Fibroblast of lung (primary cell): ENCODE results near the gene LRRC46. TPM values are rescaled to one million over a fixed set of nuclear protein-coding genes. Genes with fewer than 3 reads are reported as not detected.

Experiments used
- DNase-seq, 2 donors: peaks; one replicate each; pipeline versions ENCODE4 v3.0.0 to v3.0.0-alpha.2; 2010; ENCODE audit warnings: low read depth in 2 of 2
- H2AFZ ChIP-seq: 2 replicates; pipeline ENCODE4 v1.5.1; 2012; ENCODE audit warnings: low read length, control low read depth, inconsistent platforms
- H3K27ac ChIP-seq: 2 replicates; pipeline ENCODE4 v1.5.1; 2011; ENCODE audit warnings: low read length, control low read depth; ENCODE audit not compliant: insufficient read depth
- H3K27me3 ChIP-seq: 2 replicates; pipeline ENCODE4 v1.5.1; 2011; ENCODE audit warnings: mild to moderate bottlenecking, low read length; ENCODE audit not compliant: control insufficient read depth, insufficient read depth
- H3K36me3 ChIP-seq: 2 replicates; pipeline ENCODE4 v1.5.1; 2011; ENCODE audit warnings: low read length; ENCODE audit not compliant: control insufficient read depth, insufficient read depth
- H3K4me1 ChIP-seq: 2 replicates; pipeline ENCODE4 v1.5.1; 2011; ENCODE audit warnings: low read length; ENCODE audit not compliant: control insufficient read depth, insufficient read depth; ENCODE audit errors: extremely low read depth
- H3K4me2 ChIP-seq: 2 replicates; pipeline ENCODE4 v1.5.1; 2011; ENCODE audit warnings: low read length, control low read depth; ENCODE audit not compliant: insufficient read depth; ENCODE audit errors: extremely low read depth
- H3K4me3 ChIP-seq, 4 experiments: fragments of 200-600 bp in 1 of 4; sonication (generic) in 1 of 4; replicated peaks in 1 of 4; 2 replicates each; pipeline ENCODE4 v1.5.1; 2011 to 2016; ENCODE audit warnings: low read length in 4 of 4, low read depth in 3 of 4, mild to moderate bottlenecking in 3 of 4, control low read depth in 2 of 4, inconsistent platforms in 1 of 4, mixed read lengths in 1 of 4; ENCODE audit not compliant: insufficient read depth in 1 of 4; ENCODE audit errors: control extremely low read depth in 1 of 4
- H3K79me2 ChIP-seq: 2 replicates; pipeline ENCODE4 v1.5.1; 2012; ENCODE audit warnings: mild to moderate bottlenecking, low read length, inconsistent platforms; ENCODE audit not compliant: control insufficient read depth, insufficient read depth
- H3K9ac ChIP-seq: 2 replicates; pipeline ENCODE4 v1.5.1; 2011; ENCODE audit warnings: mild to moderate bottlenecking, low read length, control low read depth; ENCODE audit not compliant: insufficient read depth
- H3K9me3 ChIP-seq: 2 replicates; pipeline ENCODE4 v1.5.1; 2012; ENCODE audit warnings: low read depth, low read length; ENCODE audit not compliant: control insufficient read depth, insufficient read depth
- H4K20me1 ChIP-seq: 2 replicates; pipeline ENCODE4 v1.5.1; 2011; ENCODE audit warnings: low read length; ENCODE audit not compliant: control insufficient read depth, insufficient read depth; ENCODE audit errors: extremely low read depth
- CTCF ChIP-seq, 2 donors: IDR thresholded peaks in 1 of 2; conservative IDR thresholded peaks in 1 of 2; 1 replicate in 1 of 2; 2 replicates in 1 of 2; pipeline ENCODE4 v1.5.1; 2011 to 2012; ENCODE audit warnings: low read length in 2 of 2, control low read depth in 1 of 2, inconsistent platforms in 1 of 2, low read depth in 1 of 2, mild to moderate bottlenecking in 1 of 2
- EZH2 ChIP-seq: IDR thresholded peaks from 2 replicates; pipeline ENCODE4 v1.5.1; 2012; ENCODE audit warnings: low read length, control low read depth, mild to moderate bottlenecking; ENCODE audit errors: missing control alignments
- polyA plus RNA-seq, 2 donors: library from polyadenylated mRNA; depleted of rRNA in 1 of 2; stranded (reverse) in 1 of 2; unstranded in 1 of 2; fragments of >200 nt; gene quantifications; 2 replicates each; pipeline ENCODE4 v1.2.1, GENCODE V29; 2011 to 2012; ENCODE audit warnings: missing spikeins in 1 of 2
- total RNA-seq: library from RNA; depleted of rRNA; stranded (reverse); fragments of >200 nt; gene quantifications from 2 replicates; pipeline ENCODE4 v1.2.1, GENCODE V29; 2014

Gene LRRC46
- total and polyA plus RNA-seq, 2 donors (not counting 1 experiment from before 2014, with no cell fraction given), result under 0.01 to 0.19 TPM

DNA sequence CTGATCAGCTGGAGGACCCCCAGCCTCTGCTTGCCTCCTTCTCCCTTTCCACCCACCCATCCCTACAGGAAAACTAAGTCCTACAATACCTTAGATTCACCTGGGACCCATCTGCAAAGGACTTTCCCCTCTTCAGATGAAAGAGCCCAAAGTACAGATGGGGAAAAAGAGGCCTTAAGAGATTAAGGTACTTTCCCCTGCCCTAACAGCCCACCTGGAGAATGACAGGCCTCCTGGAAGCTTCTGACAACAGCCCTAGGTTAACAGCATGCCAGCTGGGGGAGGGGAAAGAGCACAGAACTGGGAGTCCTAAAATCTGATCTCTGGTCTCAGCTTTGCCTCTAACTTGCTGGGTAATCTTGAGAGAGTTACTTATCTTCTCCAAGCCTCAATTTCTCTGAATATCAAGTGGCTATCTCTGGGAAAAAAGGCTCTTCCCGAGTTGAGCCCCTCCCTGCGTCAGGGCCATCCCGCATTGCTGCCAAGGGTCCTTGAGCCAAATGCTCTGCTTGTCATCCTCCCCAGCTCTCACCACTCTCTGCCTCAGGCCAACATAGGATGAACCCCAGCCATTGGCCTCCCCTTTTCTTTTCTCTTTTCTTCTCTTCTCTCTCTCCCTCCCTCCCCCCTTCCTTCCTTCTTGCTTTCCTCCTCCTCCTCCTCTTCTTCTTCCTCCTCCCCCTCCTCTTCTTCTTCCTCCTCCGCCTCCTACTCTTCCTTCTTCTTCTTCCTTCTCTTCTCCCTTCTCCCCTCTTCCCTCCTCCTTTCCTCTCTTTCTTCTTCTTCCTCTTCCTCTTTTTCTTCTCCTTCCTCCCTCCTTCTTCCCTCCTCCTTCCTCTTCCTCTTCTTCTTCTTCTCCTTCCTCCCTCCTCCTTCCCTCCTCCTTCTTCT, 42.0 kb downstream of the LRRC46 start:
- Histone ChIP-seq H3K9me3 (no peaks in the 10 kb centered on the region), H3K79me2 (no peaks in the 10 kb centered on the region), H3K36me3 (no peaks in the 10 kb centered on the region), H3K9ac (no peak overlapping the region), H3K27me3 (peaks cover 44% of the 10 kb centered on the region), H3K27ac (no peak overlapping the region), H3K4me1 (no peaks in the 10 kb centered on the region), H2AFZ (no peak overlapping the region), H4K20me1 (no peaks in the 10 kb centered on the region), H3K4me3 (no peak overlapping the region), H3K4me2 (no peak overlapping the region)
- no peak for DNase-seq
- TF ChIP-seq CTCF (conservative IDR thresholded peaks at IDR 0.05 in 1 of 2, IDR thresholded peaks at IDR 0.05 in 1 of 2; ENCODE audit: low read depth in 1 of 2, low read length in 2 of 2), result no peak
- TF ChIP-seq EZH2, result no peak

- peak in 1 of 2 donors; percentile 27 for DNase-seq
- Histone ChIP-seq H3K4me3 (no peak overlapping the region), H3K9me3 (no peaks in the 10 kb centered on the region), H3K79me2 (no peaks in the 10 kb centered on the region), H2AFZ (no peak overlapping the region), H3K36me3 (no peaks in the 10 kb centered on the region), H3K4me1 (no peaks in the 10 kb centered on the region), H3K27ac (no peak overlapping the region), H3K27me3 (peaks cover 36% of the 10 kb centered on the region), H3K9ac (no peak overlapping the region), H3K4me2 (no peak overlapping the region), H4K20me1 (no peaks in the 10 kb centered on the region)
- TF ChIP-seq EZH2, result no peak
- TF ChIP-seq CTCF (conservative IDR thresholded peaks at IDR 0.05 in 1 of 2, IDR thresholded peaks at IDR 0.05 in 1 of 2; ENCODE audit: low read depth in 1 of 2, low read length in 2 of 2), result no peak
Observed at GRCh38 chr17:47875011-47875985, 43.8 kb downstream of the LRRC46 start.
